MCF 10A (cell line): ENCODE data around the gene CGNL1. TPM values are rescaled to one million over a fixed set of nuclear protein-coding genes. Genes with fewer than 3 reads are reported as not detected.

Source experiments
- BruUV-seq: library from RNA; stranded (reverse); fragments of 400-500 nt; replicated peaks from 2 replicates; lab custom pipeline; 2021; lab: Mats Ljungman, UMichigan
- CTCF ChIA-PET: fragments of 300-600 bp; sonication (Branson Sonifier 250); formaldehyde crosslinking; extraction: SDS; loops from one replicate; lab custom pipeline; 2021; ENCODE audit warnings: antibody characterized with exemption, inconsistent platforms; lab: Yijun Ruan, JAX
- POLR2A ChIA-PET: fragments of 300-600, 350-650 bp; sonication (Branson Sonifier 250); formaldehyde crosslinking; extraction: SDS; loops from one replicate; lab custom pipeline; 2020; ENCODE audit warnings: antibody characterized with exemption, inconsistent platforms; lab: Yijun Ruan, JAX
- DNase-seq: peaks from one replicate; pipeline ENCODE4 v3.0.0-alpha.2; 2018; ENCODE audit not compliant: unreplicated experiment
- H3K27ac Mint-ChIP-seq: one replicate; pipeline ENCODE4 v1.8.0; 2022; ENCODE audit warnings: mild to moderate bottlenecking, low read depth, mixed read lengths; ENCODE audit not compliant: unreplicated experiment
- H3K27me3 Mint-ChIP-seq: one replicate; pipeline ENCODE4 v1.8.0; 2022; ENCODE audit warnings: mixed read lengths; ENCODE audit not compliant: insufficient read depth, unreplicated experiment
- H3K36me3 Mint-ChIP-seq: one replicate; pipeline ENCODE4 v1.8.0; 2022; ENCODE audit warnings: mild to moderate bottlenecking, moderate library complexity, mixed read lengths; ENCODE audit not compliant: insufficient read depth, unreplicated experiment
- H3K4me1 Mint-ChIP-seq: one replicate; pipeline ENCODE4 v1.8.0; 2022; ENCODE audit warnings: mixed read lengths; ENCODE audit not compliant: insufficient read depth, unreplicated experiment
- H3K4me3 Mint-ChIP-seq: one replicate; pipeline ENCODE4 v1.8.0; 2022; ENCODE audit warnings: mild to moderate bottlenecking, moderate library complexity, mixed read lengths; ENCODE audit not compliant: unreplicated experiment
- H3K9me3 Mint-ChIP-seq: one replicate; pipeline ENCODE4 v1.8.0; 2022; ENCODE audit warnings: mixed read lengths; ENCODE audit not compliant: unreplicated experiment
- intact Hi-C: fragments of 100-400 bp; cut with micrococcal nuclease; formaldehyde crosslinking; loops from 2 replicates; pipeline ENCODE4 v1.14.1; 2022
- total RNA-seq: library from RNA; stranded (reverse); gene quantifications from 2 replicates; pipeline ENCODE4 v1.2.3, GENCODE V29; 2022
- TF ChIP-seq, protein P1 (sequence below): fragments of 200-600 bp; IDR thresholded peaks from one replicate; pipeline ENCODE4 v1.8.0; 2022; ENCODE audit warnings: antibody characterized with exemption, mild to moderate bottlenecking; ENCODE audit not compliant: unreplicated experiment

The CGNL1 gene
- total RNA-seq, 1 experiment from 2014 or later, result 0.05 TPM

- CTCF ChIA-PET, result interaction anchor here (0.6 to 1.4 kb wide), 2 partner anchors 19 to 106 kb away, joined by 3 read pairs; no protein-coding TSS in a partner anchor
- intact Hi-C loops, result no loop called here
- Mint-ChIP-seq H3K4me1 (peaks cover 8% of the 10 kb centered on the region), H3K9me3 (no peaks in the 10 kb centered on the region), H3K36me3 (peaks cover 6% of the 10 kb centered on the region), H3K27me3 (no peaks in the 10 kb centered on the region), H3K27ac (no peak overlapping the region), H3K4me3 (no peak overlapping the region)
- POLR2A ChIA-PET, result no interaction called here
- TF ChIP-seq, protein P1, sequence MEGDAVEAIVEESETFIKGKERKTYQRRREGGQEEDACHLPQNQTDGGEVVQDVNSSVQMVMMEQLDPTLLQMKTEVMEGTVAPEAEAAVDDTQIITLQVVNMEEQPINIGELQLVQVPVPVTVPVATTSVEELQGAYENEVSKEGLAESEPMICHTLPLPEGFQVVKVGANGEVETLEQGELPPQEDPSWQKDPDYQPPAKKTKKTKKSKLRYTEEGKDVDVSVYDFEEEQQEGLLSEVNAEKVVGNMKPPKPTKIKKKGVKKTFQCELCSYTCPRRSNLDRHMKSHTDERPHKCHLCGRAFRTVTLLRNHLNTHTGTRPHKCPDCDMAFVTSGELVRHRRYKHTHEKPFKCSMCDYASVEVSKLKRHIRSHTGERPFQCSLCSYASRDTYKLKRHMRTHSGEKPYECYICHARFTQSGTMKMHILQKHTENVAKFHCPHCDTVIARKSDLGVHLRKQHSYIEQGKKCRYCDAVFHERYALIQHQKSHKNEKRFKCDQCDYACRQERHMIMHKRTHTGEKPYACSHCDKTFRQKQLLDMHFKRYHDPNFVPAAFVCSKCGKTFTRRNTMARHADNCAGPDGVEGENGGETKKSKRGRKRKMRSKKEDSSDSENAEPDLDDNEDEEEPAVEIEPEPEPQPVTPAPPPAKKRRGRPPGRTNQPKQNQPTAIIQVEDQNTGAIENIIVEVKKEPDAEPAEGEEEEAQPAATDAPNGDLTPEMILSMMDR, result no peak
- BruUV-seq, result no TSS peak
- no peak for DNase-seq
These were observed 69.6 kb downstream of the CGNL1 start for GRCh38 chr15:57445872-57446271.

GRCh38 chr15:57446393-57446792 is 70.1 kb downstream of the CGNL1 start:
- TF ChIP-seq, protein P1, result no peak
- no peak overlapping the region for H3K27ac Mint-ChIP-seq

GRCh38 chr15:57451555-57451954 is 75.2 kb downstream of the CGNL1 start:
- peaks cover 37% of the 10 kb centered on the region for H3K27me3 Mint-ChIP-seq
- BruUV-seq, result no TSS peak
- H3K4me3 Mint-ChIP-seq, result no peak overlapping the region
- POLR2A ChIA-PET, result no interaction called here
- no peak for DNase-seq
- H3K9me3 Mint-ChIP-seq, result no peaks in the 10 kb centered on the region
- TF ChIP-seq, protein P1, result no peak
- H3K4me1 Mint-ChIP-seq, result no peaks in the 10 kb centered on the region
- H3K36me3 Mint-ChIP-seq, result no peaks in the 10 kb centered on the region
- intact Hi-C loops, result no loop called here
- CTCF ChIA-PET, result no interaction called here
- no peak overlapping the region for H3K27ac Mint-ChIP-seq

More at GRCh38 chr15:57446393-57446792, 70.1 kb downstream of the CGNL1 start:
- peaks cover under 1% of the 10 kb centered on the region for H3K27me3 Mint-ChIP-seq
- BruUV-seq, result no TSS peak
- H3K4me3 Mint-ChIP-seq, result no peak overlapping the region
- ChIA-PET POLR2A (no interaction called here), CTCF (interaction anchor here (0.6 kb wide), 1 partner anchor 19 kb away, joined by 3 read pairs; no protein-coding TSS in a partner anchor)
- intact Hi-C loops, result no loop called here
- peaks cover 6% of the 10 kb centered on the region for H3K36me3 Mint-ChIP-seq
- peaks cover 8% of the 10 kb centered on the region for H3K4me1 Mint-ChIP-seq
- H3K9me3 Mint-ChIP-seq, result no peaks in the 10 kb centered on the region
- DNase-seq, result no peak

GRCh38 chr15:57452090-57452754 is 75.9 kb downstream of the CGNL1 start:
- Mint-ChIP-seq H3K27me3 (peaks cover 37% of the 10 kb centered on the region), H3K27ac (no peak overlapping the region)

More at GRCh38 chr15:57452090-57452754, 75.9 kb downstream of the CGNL1 start:
- Mint-ChIP-seq H3K4me3 (no peak overlapping the region), H3K4me1 (no peaks in the 10 kb centered on the region), H3K36me3 (no peaks in the 10 kb centered on the region), H3K9me3 (no peaks in the 10 kb centered on the region)
- TF ChIP-seq, protein P1, result no peak
- no TSS peak for BruUV-seq
- POLR2A ChIA-PET, result no interaction called here
- intact Hi-C loops, result no loop called here
- no peak for DNase-seq
- CTCF ChIA-PET, result interaction anchor here (1.2 kb wide), 1 partner anchor 111 kb away, joined by 4 read pairs; no protein-coding TSS in a partner anchor
